ENCODE data around the gene LAMTOR3.

GRCh38 chr4:99893839-99894160 lies 427 bp downstream of the LAMTOR3 start:
- TF ChIP-seq CTCF (IDR thresholded peaks at IDR 0.05) (no peak), POLR2A (IDR thresholded peaks at IDR 0.05) (no peak)

Data from body of pancreas (tissue), 4 donors.